HepG2 (cell line): ENCODE data around the gene ANKRD39. TPM values are rescaled to one million over a fixed set of nuclear protein-coding genes. Genes with fewer than 3 reads are reported as not detected.
A peak's percentile ranks its signal among the peaks of the same experiment; 100 is the strongest.

ENCODE experiments used
- AHDC1 ChIP-seq: sonication (generic); formaldehyde crosslinking; IDR thresholded peaks from 2 replicates; pipeline ENCODE4 v1.5.1; 2020; ENCODE audit warnings: mild to moderate bottlenecking, missing genetic modification reagents, borderline replicate concordance
- ATF7-NPFF ChIP-seq: sonication (generic); formaldehyde crosslinking; IDR thresholded peaks from 2 replicates; pipeline ENCODE4 v1.8.1; 2023; ENCODE audit warnings: mild to moderate bottlenecking, low read depth, missing genetic modification reagents, moderate library complexity
- GMEB1 ChIP-seq: sonication (generic); formaldehyde crosslinking; IDR thresholded peaks from 2 replicates; pipeline ENCODE4 v1.5.1; 2020; ENCODE audit warnings: missing genetic modification reagents, mild to moderate bottlenecking, borderline replicate concordance
- HDAC2 ChIP-seq: sonication (generic); formaldehyde crosslinking; IDR thresholded peaks from 2 replicates; pipeline ENCODE4 v1.4.0; 2020; ENCODE audit warnings: missing genetic modification reagents
- JUN ChIP-seq: sonication (generic); formaldehyde crosslinking; IDR thresholded peaks from 2 replicates; pipeline ENCODE4 v1.4.0; 2020; ENCODE audit warnings: mild to moderate bottlenecking, missing genetic modification reagents
- KDM5B ChIP-seq: sonication (generic); formaldehyde crosslinking; IDR thresholded peaks from 2 replicates; pipeline ENCODE4 v1.4.0; 2020; ENCODE audit warnings: missing genetic modification reagents, mild to moderate bottlenecking, borderline replicate concordance
- MAF1 ChIP-seq: sonication (generic); formaldehyde crosslinking; IDR thresholded peaks from 2 replicates; pipeline ENCODE4 v1.5.0; 2020; ENCODE audit warnings: missing genetic modification reagents, borderline replicate concordance
- MXI1 ChIP-seq: IDR thresholded peaks from 3 replicates; pipeline ENCODE4 v1.6.1; 2012; ENCODE audit warnings: low read depth, low read length, inconsistent platforms, borderline replicate concordance
- SMC3 ChIP-seq: IDR thresholded peaks from 2 replicates; pipeline ENCODE4 v1.6.1; 2011; ENCODE audit warnings: low read length, improper control_type of control experiment
- SOX6 ChIP-seq, 2 experiments: fragments of 450-650 bp in 1 of 2; sonication (generic) in 1 of 2; formaldehyde crosslinking in 1 of 2; IDR thresholded peaks; 2 replicates each; pipeline versions ENCODE4 v1.4.0 to v1.6.1; 2017 to 2020; ENCODE audit warnings: antibody characterized with exemption in 1 of 2, mild to moderate bottlenecking in 1 of 2, missing genetic modification reagents in 1 of 2
- SSRP1 ChIP-seq: IDR thresholded peaks from 2 replicates; pipeline ENCODE4 v1.6.1; 2016; ENCODE audit warnings: control low read depth
- TFDP2 ChIP-seq: sonication (generic); formaldehyde crosslinking; IDR thresholded peaks from 2 replicates; pipeline ENCODE4 v1.4.0; 2020; ENCODE audit warnings: missing genetic modification reagents
- ZFP36 ChIP-seq: fragments of 150-350 bp; IDR thresholded peaks from 2 replicates; pipeline ENCODE4 v1.6.1; 2018; ENCODE audit warnings: borderline replicate concordance, low read length, low read depth; ENCODE audit not compliant: partially characterized antibody
- ZNF18 ChIP-seq: sonication (generic); formaldehyde crosslinking; IDR thresholded peaks from 2 replicates; pipeline ENCODE4 v1.8.0; 2022; ENCODE audit warnings: mild to moderate bottlenecking, missing genetic modification reagents; ENCODE audit not compliant: insufficient replicate concordance
- ZNF44 ChIP-seq: sonication (generic); formaldehyde crosslinking; IDR thresholded peaks from 2 replicates; pipeline ENCODE4 v1.5.1; 2020; ENCODE audit warnings: mild to moderate bottlenecking, missing genetic modification reagents
- ZNF737 ChIP-seq: sonication (generic); formaldehyde crosslinking; IDR thresholded peaks from 2 replicates; pipeline ENCODE4 v1.5.0; 2020; ENCODE audit warnings: missing genetic modification reagents, mild to moderate bottlenecking, borderline replicate concordance
- ZSCAN12 ChIP-seq: sonication (generic); formaldehyde crosslinking; IDR thresholded peaks from 2 replicates; pipeline ENCODE4 v1.9.0; 2021; ENCODE audit warnings: mild to moderate bottlenecking, missing genetic modification reagents
- polyA plus RNA-seq, 8 experiments: library from polyadenylated mRNA; depleted of rRNA in 3 of 8; stranded (reverse) in 7 of 8; unstranded in 1 of 8; fragments of >200 nt; fragmentation: Illumina TruSeq in 4 of 8; extraction: Trizol in 4 of 8; gene quantifications; 2 replicates each; pipeline versions ENCODE4 v1.2.1 to v1.2.3, GENCODE V29; 2011 to 2016; ENCODE audit warnings: low read depth in 4 of 8, missing spikeins in 1 of 8, mixed read lengths in 1 of 8; ENCODE audit not compliant: insufficient read depth in 1 of 8
- total RNA-seq, 5 experiments: library from RNA; depleted of rRNA; stranded (reverse); fragments of >200 nt; fragmentation: Illumina TruSeq; extraction: Trizol; gene quantifications; 2 replicates each; pipeline ENCODE4 v1.2.3, GENCODE V29; 2016; ENCODE audit warnings: low read depth in 1 of 5

ANKRD39 gene
- total and polyA plus RNA-seq, 2 of the 13 experiments (the other 11 are each of a cell fraction or from before 2014, with no cell fraction given), result 23.2 to 24.8 TPM

- peak; percentile 28; the same call in 1 of the 2 replicates for TF ChIP-seq GMEB1 (CRISPR knock-in tag)
- peak; percentile 57; the same call in 1 of the 2 replicates for TF ChIP-seq JUN (CRISPR knock-in tag)
- TF ChIP-seq ZSCAN12 (CRISPR knock-in tag), result peak; percentile 85
- peak; percentile 54; the same call in 1 of the 2 replicates for TF ChIP-seq HDAC2
- peak; percentile 84 for TF ChIP-seq ZNF18 (CRISPR knock-in tag)
- no peak for TF ChIP-seq ZNF44 (CRISPR knock-in tag)
- TF ChIP-seq SSRP1 (CRISPR knock-in tag), result no peak; the same call in 1 of the 2 replicates
- no peak; the same call in 1 of the 2 replicates for TF ChIP-seq MAF1 (CRISPR knock-in tag)
- 0 out of 2 replicates have a peak, but pooled peaks have one; percentile 19 for TF ChIP-seq KDM5B (CRISPR knock-in tag)
- TF ChIP-seq ZNF737 (CRISPR knock-in tag), result no peak
- no peak for TF ChIP-seq SMC3
- TF ChIP-seq SOX6 (IDR thresholded peaks at IDR 0.05), result no peak
- no peak; the same call in 1 of the 2 replicates for TF ChIP-seq SOX6 (CRISPR knock-in tag; IDR thresholded peaks at IDR 0.05)
- TF ChIP-seq MXI1, result peak; percentile 16; the same call in 1 of the 3 replicates
- TF ChIP-seq TFDP2 (CRISPR knock-in tag), result peak; percentile 22; the same call in 1 of the 2 replicates
- peak; percentile 81 for TF ChIP-seq ATF7-NPFF (CRISPR knock-in tag)
- no peak for TF ChIP-seq ZFP36
- TF ChIP-seq AHDC1 (CRISPR knock-in tag), result 0 out of 2 replicates have a peak, but pooled peaks have one; percentile 1
Observed at GRCh38 chr2:96868555-96869280, 10.9 kb upstream of the ANKRD39 start (continued).
